HG03066 (cell line): ENCODE results near the gene HDGFL2.
"Not testable (repeated sequence)": the region's sequence is repeated elsewhere in the genome, so short reads cannot be mapped to it uniquely, and the experiment has no call there.

Source experiments
- ATAC-seq: cut with Tn5 transposase; IDR thresholded peaks from one replicate; pipeline ENCODE4 v1.9.1; 2021; ENCODE audit warnings: low read depth; ENCODE audit not compliant: unreplicated experiment

The HDGFL2 gene

GRCh38 chr19:4511300-4512054 is 39.4 kb downstream of the HDGFL2 start:
- no peak for ATAC-seq

GRCh38 chr19:4512070-4512469 is 40.0 kb downstream of the HDGFL2 start:
- ATAC-seq = no peak

GRCh38 chr19:4513248-4513647 is 41.2 kb downstream of the HDGFL2 start:
- no peak for ATAC-seq

GRCh38 chr19:4515732-4516131 is 43.6 kb downstream of the HDGFL2 start:
- no peak for ATAC-seq

- ATAC-seq = no peak
Observed at GRCh38 chr19:4516199-4516938, 44.3 kb downstream of the HDGFL2 start.

GRCh38 chr19:4516939-4517300 is 44.8 kb downstream of the HDGFL2 start:
- no peak for ATAC-seq

GRCh38 chr19:4517451-4518057 is 45.5 kb downstream of the HDGFL2 start:
- ATAC-seq = no peak

- no peak for ATAC-seq
Observed at GRCh38 chr19:4518345-4519171, 46.5 kb downstream of the HDGFL2 start, which contains the start of gene PLIN4. Gene PLIN4, minus strand, starts transcription at chr19:4518486. Its CDS starts 214 bp downstream, at chr19:4518272.

GRCh38 chr19:4519172-4519496 is 47.0 kb downstream of the HDGFL2 start:
- ATAC-seq = no peak

GRCh38 chr19:4519521-4520277 is 47.6 kb downstream of the HDGFL2 start:
- no peak for ATAC-seq

GRCh38 chr19:4521170-4521887 is 49.2 kb downstream of the HDGFL2 start:
- ATAC-seq = no peak

- ATAC-seq = no peak
Observed at GRCh38 chr19:4521888-4522242, 49.8 kb downstream of the HDGFL2 start.

GRCh38 chr19:4522291-4523002 is 50.4 kb downstream of the HDGFL2 start:
- no peak for ATAC-seq

GRCh38 chr19:4523306-4524110 is 51.4 kb downstream of the HDGFL2 start:
- no peak for ATAC-seq

GRCh38 chr19:4524808-4525562 is 52.9 kb downstream of the HDGFL2 start:
- ATAC-seq = no peak

- ATAC-seq = no peak
Observed at GRCh38 chr19:4525563-4526002, 53.5 kb downstream of the HDGFL2 start.

- not testable (repeated sequence) for ATAC-seq
Observed at GRCh38 chr19:4527377-4527776, 55.3 kb downstream of the HDGFL2 start.
